Dedifferentiated amniotic fluid mesenchymal stem cell (primary cell): ENCODE data around the gene WDR3.

Source experiments
- DNase-seq: peaks from one replicate; pipeline ENCODE4 v3.0.0-alpha.2; 2016; ENCODE audit errors: extremely low spot score

Gene WDR3

GRCh38 chr1:117952386-117952785, 22.8 kb downstream of the WDR3 start:
- DNase-seq: no peak

- peak; percentile 21 for DNase-seq
Observed at GRCh38 chr1:117959364-117959763, 29.8 kb downstream of the WDR3 start.

GRCh38 chr1:117964290-117965038, 34.9 kb downstream of the WDR3 start:
- no peak for DNase-seq

- DNase-seq: peak; percentile 53
Observed at GRCh38 chr1:117967477-117967876, 37.9 kb downstream of the WDR3 start.

- no peak for DNase-seq
Observed at GRCh38 chr1:117967881-117968280, 38.3 kb downstream of the WDR3 start.

GRCh38 chr1:117970252-117970651, 40.7 kb downstream of the WDR3 start:
- no peak for DNase-seq

- DNase-seq: no peak
Observed at GRCh38 chr1:117971777-117972176, 42.2 kb downstream of the WDR3 start.

- DNase-seq: no peak
Observed at GRCh38 chr1:117976381-117976780, 46.8 kb downstream of the WDR3 start.

GRCh38 chr1:117981455-117982192, 52.1 kb downstream of the WDR3 start:
- DNase-seq: no peak

GRCh38 chr1:117985239-117985638, 55.7 kb downstream of the WDR3 start:
- DNase-seq: no peak

- no peak for DNase-seq
Observed at GRCh38 chr1:117985973-117986372, 56.4 kb downstream of the WDR3 start.

GRCh38 chr1:118004312-118004711, 74.8 kb downstream of the WDR3 start:
- DNase-seq: no peak

GRCh38 chr1:118007391-118007790, 77.9 kb downstream of the WDR3 start:
- DNase-seq: no peak

GRCh38 chr1:118008011-118008410, 78.5 kb downstream of the WDR3 start:
- no peak for DNase-seq

- DNase-seq: no peak
Observed at GRCh38 chr1:118012515-118013124, 83.1 kb downstream of the WDR3 start.

- no peak for DNase-seq
Observed at GRCh38 chr1:118013336-118013735, 83.8 kb downstream of the WDR3 start.

GRCh38 chr1:118013938-118014337, 84.4 kb downstream of the WDR3 start:
- no peak for DNase-seq
